Activated naive CD4-positive, alpha-beta T cell treated with anti-CD3 and anti-CD28 coated beads, Interleukin-2, amount 10 ng/mL, durations not matched to agents 7 days and 5 days (primary cell): ENCODE measurements around the gene PIBF1.
"Not testable (repeated sequence)": the region's sequence is repeated elsewhere in the genome, so short reads cannot be mapped to it uniquely, and the experiment has no call there.

ENCODE experiments used
- CTCF ChIA-PET: fragments of 350-600 bp; sonication (Branson Sonifier 250); formaldehyde crosslinking; loops from one replicate; lab custom pipeline; 2021; ENCODE audit warnings: antibody characterized with exemption; lab: Charles Lee
- DNase-seq: peaks from one replicate; pipeline ENCODE4 v3.0.0-alpha.2; 2020
- H3K27ac Mint-ChIP-seq: one replicate; pipeline ENCODE4 v1.8.0; 2021; ENCODE audit warnings: mild to moderate bottlenecking, moderate library complexity, mixed read lengths
- H3K27me3 Mint-ChIP-seq: one replicate; pipeline ENCODE4 v1.8.0; 2021; ENCODE audit warnings: mild to moderate bottlenecking, mixed read lengths
- H3K36me3 Mint-ChIP-seq: one replicate; pipeline ENCODE4 v1.8.0; 2021; ENCODE audit warnings: mixed read lengths
- H3K4me1 Mint-ChIP-seq: one replicate; pipeline ENCODE4 v1.8.0; 2021; ENCODE audit warnings: mixed read lengths
- H3K4me3 Mint-ChIP-seq: one replicate; pipeline ENCODE4 v1.8.0; 2021; ENCODE audit warnings: mild to moderate bottlenecking, moderate library complexity, mixed read lengths
- H3K9me3 Mint-ChIP-seq: one replicate; pipeline ENCODE4 v1.8.0; 2021; ENCODE audit warnings: mixed read lengths

PIBF1 gene

DNA sequence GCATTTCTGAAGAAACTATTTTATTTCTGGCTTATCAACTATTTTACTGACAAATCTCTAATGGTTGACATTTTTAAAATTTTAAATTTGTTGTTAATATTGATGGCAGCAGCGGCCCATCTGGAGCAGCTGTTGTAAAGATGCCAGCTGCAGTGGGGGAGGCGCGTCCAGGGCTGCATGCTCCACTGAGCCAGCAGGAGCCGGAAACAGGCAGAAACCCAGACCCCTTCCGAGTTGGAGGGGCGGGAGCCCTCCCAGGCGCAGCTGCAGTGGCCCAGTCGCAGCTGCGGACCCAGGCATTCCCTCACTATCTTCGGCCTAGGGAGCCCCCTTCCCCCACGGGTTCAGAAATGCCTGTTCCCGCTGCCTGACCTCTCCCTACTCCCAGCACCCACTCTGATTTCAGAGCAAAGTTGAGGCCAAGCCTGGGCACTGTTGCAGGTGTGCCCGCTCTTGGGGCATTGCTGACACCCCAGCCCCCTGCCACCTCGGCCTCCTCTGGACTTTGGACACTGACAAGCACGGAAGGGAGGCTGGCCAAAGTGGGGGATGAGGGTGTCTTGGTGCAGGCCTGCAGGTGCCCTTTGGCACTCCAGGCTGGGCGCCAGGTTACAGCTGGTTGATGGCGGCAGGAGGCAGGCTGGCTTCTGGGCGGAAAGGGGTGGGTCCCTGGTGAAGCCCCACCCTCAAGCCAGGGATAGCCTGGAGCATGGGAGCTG is 69.2 kb downstream of the PIBF1 start:
- H3K4me1 Mint-ChIP-seq, result no peaks in the 10 kb centered on the region
- peaks cover 22% of the 10 kb centered on the region for H3K36me3 Mint-ChIP-seq
- DNase-seq, result no peak
- no peak overlapping the region for H3K27ac Mint-ChIP-seq
- CTCF ChIA-PET, result interaction anchor here (0.8 kb wide), 1 partner anchor 13 kb away, joined by 3 read pairs; no protein-coding TSS in a partner anchor
- no peaks in the 10 kb centered on the region for H3K27me3 Mint-ChIP-seq
- H3K9me3 Mint-ChIP-seq, result no peaks in the 10 kb centered on the region
- no peak overlapping the region for H3K4me3 Mint-ChIP-seq

- no peak overlapping the region for H3K27ac Mint-ChIP-seq
- peaks cover 22% of the 10 kb centered on the region for H3K36me3 Mint-ChIP-seq
- CTCF ChIA-PET, result no interaction called here
Observed at GRCh38 chr13:72851678-72852014, 69.7 kb downstream of the PIBF1 start.

GRCh38 chr13:72852207-72852606 is 70.3 kb downstream of the PIBF1 start:
- no peak overlapping the region for H3K4me3 Mint-ChIP-seq
- H3K9me3 Mint-ChIP-seq, result no peaks in the 10 kb centered on the region
- DNase-seq, result no peak
- CTCF ChIA-PET, result no interaction called here
- H3K27ac Mint-ChIP-seq, result no peak overlapping the region
- no peaks in the 10 kb centered on the region for H3K4me1 Mint-ChIP-seq
- no peaks in the 10 kb centered on the region for H3K27me3 Mint-ChIP-seq
- H3K36me3 Mint-ChIP-seq, result peaks cover 21% of the 10 kb centered on the region

More at GRCh38 chr13:72851678-72852014, 69.7 kb downstream of the PIBF1 start:
- no peaks in the 10 kb centered on the region for H3K27me3 Mint-ChIP-seq
- no peaks in the 10 kb centered on the region for H3K4me1 Mint-ChIP-seq
- no peak overlapping the region for H3K4me3 Mint-ChIP-seq
- H3K9me3 Mint-ChIP-seq, result no peaks in the 10 kb centered on the region
- no peak for DNase-seq

- Mint-ChIP-seq H3K4me3 (no peak overlapping the region), H3K27ac (no peak overlapping the region), H3K27me3 (no peaks in the 10 kb centered on the region), H3K9me3 (no peaks in the 10 kb centered on the region), H3K36me3 (peaks cover 17% of the 10 kb centered on the region), H3K4me1 (no peaks in the 10 kb centered on the region)
- DNase-seq, result no peak
- CTCF ChIA-PET, result no interaction called here
Observed at GRCh38 chr13:72853000-72853399, 71.1 kb downstream of the PIBF1 start.

DNA sequence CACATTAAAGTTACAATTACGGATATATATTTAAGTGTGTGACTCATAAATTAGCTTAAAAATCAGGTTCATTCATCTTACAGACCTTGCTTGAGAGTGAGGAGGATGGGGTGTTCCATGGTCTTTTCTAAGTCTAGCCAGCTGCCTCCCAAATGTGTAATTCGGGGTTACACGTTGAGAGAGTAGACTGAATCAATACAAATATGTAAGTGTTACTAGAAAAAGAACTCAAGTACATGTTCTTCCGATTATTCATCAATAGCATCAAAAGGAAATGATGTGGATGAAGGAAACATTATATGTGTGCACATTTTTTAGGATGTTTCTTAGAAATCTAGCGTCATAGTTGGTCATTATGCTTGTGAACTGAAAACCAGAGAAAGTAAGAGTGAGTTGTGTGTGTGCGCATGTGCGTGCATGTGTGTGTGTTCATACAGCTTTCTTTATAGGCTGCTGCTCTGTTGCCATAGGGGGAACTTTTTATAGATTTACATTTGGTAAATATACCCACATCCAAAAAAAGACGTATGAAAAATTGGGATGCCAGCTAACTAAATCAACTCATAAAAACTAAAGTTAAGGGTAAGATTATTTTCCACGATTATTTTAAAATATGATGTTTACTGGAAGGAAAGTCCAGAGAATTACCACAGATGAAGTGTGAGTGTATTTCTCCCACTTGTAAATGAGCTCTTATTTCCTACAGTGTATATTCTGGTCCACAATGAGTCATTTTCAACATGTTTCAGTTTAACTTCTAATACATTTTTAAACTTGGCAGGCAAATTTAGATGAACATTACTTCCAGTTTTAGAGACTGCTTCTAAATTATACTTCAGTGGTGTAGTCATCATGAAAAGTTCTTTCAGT is 82.4 kb downstream of the PIBF1 start:
- no peak for DNase-seq
- peaks cover 23% of the 10 kb centered on the region for H3K36me3 Mint-ChIP-seq
- H3K27ac Mint-ChIP-seq, result no peak overlapping the region
- H3K4me3 Mint-ChIP-seq, result no peak overlapping the region
- CTCF ChIA-PET, result interaction anchor here (0.5 kb wide), 1 partner anchor 525 kb away, joined by 4 read pairs; no protein-coding TSS in a partner anchor
- H3K4me1 Mint-ChIP-seq, result no peaks in the 10 kb centered on the region
- H3K9me3 Mint-ChIP-seq, result peaks cover 2% of the 10 kb centered on the region
- H3K27me3 Mint-ChIP-seq, result no peaks in the 10 kb centered on the region

GRCh38 chr13:72868229-72868628 is 86.3 kb downstream of the PIBF1 start:
- peaks cover 33% of the 10 kb centered on the region for H3K36me3 Mint-ChIP-seq
- H3K9me3 Mint-ChIP-seq, result peaks cover 2% of the 10 kb centered on the region
- H3K27ac Mint-ChIP-seq, result no peak overlapping the region
- DNase-seq, result no peak
- H3K4me1 Mint-ChIP-seq, result no peaks in the 10 kb centered on the region
- no peak overlapping the region for H3K4me3 Mint-ChIP-seq
- no peaks in the 10 kb centered on the region for H3K27me3 Mint-ChIP-seq
- CTCF ChIA-PET, result no interaction called here

DNA sequence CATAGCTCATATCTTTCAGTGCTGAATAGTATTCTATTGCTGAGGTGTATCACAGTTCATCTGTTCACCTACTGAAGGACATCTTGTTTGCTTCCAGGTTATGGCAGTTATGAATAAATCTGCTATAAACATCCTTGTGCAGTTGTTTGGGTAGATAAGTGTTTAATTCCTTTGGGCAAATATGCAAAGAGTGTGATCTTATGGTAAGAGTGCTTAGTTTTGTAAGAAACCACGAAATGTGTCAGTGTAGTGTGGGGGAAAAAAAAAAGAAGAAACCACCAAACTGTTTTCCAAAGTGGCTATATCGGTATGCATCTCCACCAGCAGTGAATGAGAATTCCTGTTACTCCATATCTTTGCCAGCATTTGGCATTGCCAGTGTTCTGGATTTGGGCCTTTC is 93.3 kb downstream of the PIBF1 start:
- DNase-seq, result no peak
- CTCF ChIA-PET, result no interaction called here
- Mint-ChIP-seq H3K9me3 (peaks cover 1% of the 10 kb centered on the region), H3K36me3 (peaks cover 31% of the 10 kb centered on the region), H3K4me3 (no peak overlapping the region), H3K27ac (no peak overlapping the region), H3K4me1 (no peaks in the 10 kb centered on the region), H3K27me3 (no peaks in the 10 kb centered on the region)

DNA sequence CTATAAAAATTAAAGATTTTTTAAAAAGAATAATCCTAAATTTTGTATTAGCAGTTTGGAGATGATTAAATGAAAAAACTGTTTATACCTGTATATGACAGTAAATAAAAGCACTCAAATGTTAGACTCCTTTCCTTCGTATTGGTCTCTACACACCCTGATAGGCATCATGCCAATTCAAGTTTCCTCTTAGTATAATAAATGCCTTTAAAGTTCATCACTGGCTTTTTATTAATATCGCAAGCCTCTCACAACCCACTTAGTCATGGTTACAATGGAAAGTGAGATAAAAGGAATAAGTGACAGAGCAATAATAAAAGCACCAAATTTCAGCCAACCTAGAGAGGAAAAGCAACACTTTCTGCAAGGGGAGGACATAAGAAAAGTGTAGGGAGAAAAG is 102.2 kb downstream of the PIBF1 start:
- Mint-ChIP-seq H3K27me3 (no peaks in the 10 kb centered on the region), H3K4me3 (no peak overlapping the region), H3K4me1 (no peaks in the 10 kb centered on the region), H3K36me3 (peaks cover 13% of the 10 kb centered on the region), H3K27ac (no peak overlapping the region), H3K9me3 (peaks cover 2% of the 10 kb centered on the region)
- CTCF ChIA-PET, result no interaction called here
- DNase-seq, result no peak

DNA sequence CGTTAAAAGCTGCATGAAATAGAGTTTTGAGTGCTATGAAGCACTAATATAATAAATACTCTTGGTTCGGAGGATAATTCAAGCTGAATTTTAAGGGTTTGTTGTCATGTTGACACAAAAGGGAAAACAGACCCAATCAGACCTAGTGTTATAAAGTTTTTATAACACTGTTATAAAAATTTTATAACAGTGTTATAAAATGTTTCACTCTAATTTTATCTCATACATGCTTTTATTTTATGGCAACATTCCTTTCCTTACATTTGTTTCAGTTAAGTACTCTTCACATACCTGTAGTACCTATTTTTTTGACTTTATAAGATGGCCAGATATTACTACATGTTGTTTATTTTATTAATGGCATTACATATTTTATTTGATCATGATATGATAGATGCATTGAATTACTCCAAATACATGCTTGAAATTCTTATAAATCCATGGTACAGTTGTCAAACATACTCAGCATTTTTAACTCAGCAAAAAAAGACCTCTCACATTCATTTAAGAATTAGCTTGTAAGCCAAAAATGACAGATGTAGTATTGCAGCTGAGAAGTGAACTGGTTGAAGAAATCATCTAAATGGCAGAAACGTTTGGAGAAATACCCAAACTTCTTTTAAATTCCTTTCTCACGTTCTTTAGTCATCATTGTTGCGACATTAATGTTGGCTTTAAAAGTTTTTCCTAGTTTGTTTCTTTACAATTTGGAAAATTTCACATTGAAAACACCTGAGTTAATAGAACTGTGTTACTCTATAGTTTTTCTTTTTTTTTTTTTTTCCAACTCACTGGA is 104.5 kb downstream of the PIBF1 start:
- no peaks in the 10 kb centered on the region for H3K27me3 Mint-ChIP-seq
- H3K4me3 Mint-ChIP-seq, result no peak overlapping the region
- CTCF ChIA-PET, result no interaction called here
- no peaks in the 10 kb centered on the region for H3K4me1 Mint-ChIP-seq
- peaks cover 2% of the 10 kb centered on the region for H3K9me3 Mint-ChIP-seq
- peaks cover 13% of the 10 kb centered on the region for H3K36me3 Mint-ChIP-seq
- H3K27ac Mint-ChIP-seq, result no peak overlapping the region
- DNase-seq, result no peak

GRCh38 chr13:72889495-72889894 is 107.6 kb downstream of the PIBF1 start:
- H3K9me3 Mint-ChIP-seq, result no peaks in the 10 kb centered on the region
- no peak overlapping the region for H3K27ac Mint-ChIP-seq
- peaks cover 8% of the 10 kb centered on the region for H3K36me3 Mint-ChIP-seq
- CTCF ChIA-PET, result no interaction called here
- no peaks in the 10 kb centered on the region for H3K27me3 Mint-ChIP-seq
- H3K4me3 Mint-ChIP-seq, result no peak overlapping the region
- DNase-seq, result no peak
- no peaks in the 10 kb centered on the region for H3K4me1 Mint-ChIP-seq

GRCh38 chr13:72890546-72890945 is 108.6 kb downstream of the PIBF1 start:
- H3K36me3 Mint-ChIP-seq, result peaks cover 11% of the 10 kb centered on the region
- no peaks in the 10 kb centered on the region for H3K4me1 Mint-ChIP-seq
- H3K27me3 Mint-ChIP-seq, result no peaks in the 10 kb centered on the region
- H3K9me3 Mint-ChIP-seq, result no peaks in the 10 kb centered on the region
- DNase-seq, result no peak
- no peak overlapping the region for H3K4me3 Mint-ChIP-seq
- CTCF ChIA-PET, result no interaction called here
- H3K27ac Mint-ChIP-seq, result no peak overlapping the region

DNA sequence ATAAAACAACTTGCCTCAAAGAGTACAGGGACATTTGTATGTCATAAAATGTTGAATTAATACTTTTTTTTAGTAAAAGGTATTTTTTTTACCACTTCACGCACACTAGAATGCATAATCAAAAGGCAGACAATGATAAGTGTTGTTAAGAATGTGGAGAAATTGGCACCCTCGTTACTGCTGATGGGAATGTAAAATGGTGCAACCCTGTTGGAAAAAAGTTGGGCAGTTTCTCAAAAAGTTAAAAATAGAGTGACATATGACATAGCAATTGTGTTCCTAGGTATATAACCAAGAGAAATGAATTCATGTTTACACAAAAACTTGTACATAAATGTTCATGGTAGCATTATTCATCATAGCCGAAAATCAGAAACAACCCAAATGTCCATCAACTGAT is 109.5 kb downstream of the PIBF1 start:
- Mint-ChIP-seq H3K36me3 (peaks cover 20% of the 10 kb centered on the region), H3K9me3 (no peaks in the 10 kb centered on the region), H3K27ac (no peak overlapping the region), H3K4me1 (no peaks in the 10 kb centered on the region), H3K4me3 (no peak overlapping the region), H3K27me3 (no peaks in the 10 kb centered on the region)
- DNase-seq, result no peak
- CTCF ChIA-PET, result no interaction called here

GRCh38 chr13:72896869-72897268 is 114.9 kb downstream of the PIBF1 start:
- Mint-ChIP-seq H3K27me3 (no peaks in the 10 kb centered on the region), H3K4me3 (no peak overlapping the region), H3K36me3 (peaks cover 29% of the 10 kb centered on the region), H3K9me3 (peaks cover 12% of the 10 kb centered on the region), H3K27ac (no peak overlapping the region), H3K4me1 (no peaks in the 10 kb centered on the region)
- CTCF ChIA-PET, result no interaction called here
- no peak for DNase-seq

GRCh38 chr13:72901546-72901945 is 119.6 kb downstream of the PIBF1 start:
- H3K36me3 Mint-ChIP-seq, result peaks cover 15% of the 10 kb centered on the region
- H3K27me3 Mint-ChIP-seq, CTCF ChIA-PET, DNase-seq, H3K4me3 Mint-ChIP-seq, H3K4me1 Mint-ChIP-seq, H3K27ac Mint-ChIP-seq: not testable (repeated sequence)
- H3K9me3 Mint-ChIP-seq, result peaks cover 12% of the 10 kb centered on the region
